HG03469 (cell line): ENCODE results near the gene TNNI2.
A peak's percentile ranks its signal among the peaks of the same experiment; 100 is the strongest.

Experiments
- ATAC-seq: cut with Tn5 transposase; IDR thresholded peaks from one replicate; pipeline ENCODE4 v1.9.1; 2021; ENCODE audit warnings: mild to moderate bottlenecking, moderate library complexity, moderate number of reproducible peaks; ENCODE audit not compliant: unreplicated experiment

Gene TNNI2

DNA sequence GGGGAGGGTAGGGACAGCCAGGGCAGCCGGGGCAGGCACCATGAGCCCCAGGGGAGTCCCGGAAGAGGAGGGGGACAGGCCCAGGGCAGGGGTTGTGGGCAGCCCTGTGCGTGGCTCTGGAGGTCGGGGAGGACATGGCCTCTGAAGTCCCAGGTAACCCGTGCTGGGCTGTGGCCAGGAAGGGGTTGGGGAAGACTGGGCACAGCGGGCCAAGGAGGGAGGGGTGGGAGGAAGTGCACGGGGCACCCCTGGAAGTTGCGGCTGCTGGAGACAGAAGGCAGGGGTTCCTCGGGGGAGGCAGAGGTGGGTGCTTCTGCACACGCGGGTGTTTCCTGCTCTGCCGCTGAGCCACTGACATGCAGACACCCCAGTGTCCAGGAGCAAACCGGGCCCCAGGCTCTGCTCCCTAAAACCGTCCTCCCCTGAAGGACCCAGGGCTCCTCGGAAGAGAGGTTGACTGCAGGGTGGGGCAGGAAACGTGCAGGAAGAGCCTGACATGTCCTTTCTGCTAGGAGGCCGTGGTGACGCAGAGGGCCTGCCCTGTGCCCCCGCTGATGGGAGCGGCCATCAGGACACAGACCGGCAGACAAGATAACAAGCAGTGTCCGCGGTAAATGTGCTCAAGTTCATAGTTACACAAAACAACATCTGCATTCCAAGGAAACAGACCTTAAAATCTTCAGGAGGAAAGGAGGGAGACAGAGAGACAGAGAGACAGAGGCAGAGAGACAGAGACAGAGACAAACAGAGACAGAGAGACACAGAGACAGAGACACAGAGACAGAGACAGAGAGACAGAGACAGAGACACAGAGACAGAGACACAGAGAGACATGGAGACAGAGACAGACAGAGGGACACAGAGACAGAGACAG lies 5.7 kb downstream of the TNNI2 start:
- ATAC-seq: no peak

DNA sequence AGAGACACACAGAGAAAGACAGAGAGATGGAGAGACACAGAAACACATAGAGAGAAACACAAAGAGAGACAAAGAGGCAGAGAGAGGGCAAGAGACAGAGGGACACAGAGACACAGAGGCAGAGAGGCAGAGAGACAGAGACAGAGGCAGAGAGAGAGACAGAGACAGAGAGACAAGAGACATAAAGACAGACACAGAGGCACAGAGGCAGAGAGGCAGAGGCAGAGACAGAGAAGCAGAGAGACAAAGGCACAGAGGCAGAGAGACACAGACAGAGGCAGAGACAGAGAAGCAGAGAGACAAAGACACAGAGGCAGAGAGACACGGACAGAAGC lies 6.3 kb downstream of the TNNI2 start:
- no peak for ATAC-seq

DNA sequence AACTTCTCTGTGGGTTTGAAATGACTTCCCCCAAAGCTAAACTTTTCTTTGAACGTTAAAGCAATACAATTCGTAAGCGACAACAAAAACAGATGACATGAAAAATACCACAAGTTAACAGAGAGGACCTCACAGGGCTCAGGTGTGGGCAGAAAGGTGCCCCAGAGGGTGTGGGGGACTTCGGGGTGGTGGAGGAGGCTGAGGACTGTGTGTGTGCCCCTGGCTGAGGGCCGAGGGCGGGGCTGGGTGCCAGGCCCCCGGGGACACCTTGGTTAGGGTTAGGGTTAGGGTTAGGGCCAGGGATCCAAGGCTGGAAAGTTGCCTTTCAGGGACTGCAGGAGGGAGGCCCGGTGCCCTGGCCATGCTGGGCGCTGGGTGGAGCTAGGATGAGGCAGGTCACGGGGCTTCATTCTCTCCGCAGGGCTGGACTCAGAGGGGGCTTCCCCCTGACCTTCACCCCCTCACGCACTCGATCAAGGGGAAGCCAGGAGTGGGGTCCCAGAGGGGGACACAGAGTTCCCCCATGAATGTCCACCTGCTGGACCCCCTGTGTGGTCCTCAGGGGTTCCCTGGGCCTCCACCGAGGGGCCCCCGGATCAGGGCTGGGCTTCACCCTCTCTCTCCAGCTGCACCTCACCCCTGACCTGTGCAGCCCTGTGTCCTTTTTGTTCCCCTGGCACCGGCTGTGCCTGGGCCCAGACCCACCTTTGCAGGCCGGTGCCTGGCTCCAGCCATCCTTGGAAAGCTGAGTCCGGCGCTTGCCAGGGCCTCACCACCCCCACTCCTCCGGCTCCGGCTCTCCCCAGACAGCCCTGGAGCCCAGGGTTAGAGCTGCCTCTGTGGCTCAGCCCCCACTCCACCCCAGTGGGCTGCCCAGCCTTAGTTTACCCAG lies 7.0 kb downstream of the TNNI2 start:
- no peak for ATAC-seq

DNA sequence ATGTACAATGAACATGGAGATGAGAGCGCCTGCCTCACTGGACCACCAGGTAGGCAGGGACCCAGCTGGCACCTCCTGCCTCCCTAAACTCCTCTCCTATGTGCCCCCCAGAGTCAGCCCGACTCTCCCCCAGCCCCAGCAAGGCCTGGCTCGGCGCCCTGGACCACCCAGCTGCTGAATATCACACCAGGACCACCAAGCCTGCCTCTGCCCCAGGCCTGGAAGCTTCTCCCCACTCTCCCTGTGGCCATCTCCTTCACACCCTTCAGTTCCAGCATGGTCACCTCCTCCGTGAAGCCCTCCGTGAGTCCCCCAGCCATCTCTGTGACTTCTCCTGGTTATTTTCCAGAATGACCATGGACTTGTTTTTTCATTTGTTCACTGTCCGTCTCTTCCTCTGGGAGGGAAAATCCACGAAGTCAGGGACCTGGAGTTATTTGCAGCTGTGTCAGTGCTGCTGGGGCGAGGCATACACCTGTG lies 7.7 kb downstream of the TNNI2 start:
- no peak for ATAC-seq

DNA sequence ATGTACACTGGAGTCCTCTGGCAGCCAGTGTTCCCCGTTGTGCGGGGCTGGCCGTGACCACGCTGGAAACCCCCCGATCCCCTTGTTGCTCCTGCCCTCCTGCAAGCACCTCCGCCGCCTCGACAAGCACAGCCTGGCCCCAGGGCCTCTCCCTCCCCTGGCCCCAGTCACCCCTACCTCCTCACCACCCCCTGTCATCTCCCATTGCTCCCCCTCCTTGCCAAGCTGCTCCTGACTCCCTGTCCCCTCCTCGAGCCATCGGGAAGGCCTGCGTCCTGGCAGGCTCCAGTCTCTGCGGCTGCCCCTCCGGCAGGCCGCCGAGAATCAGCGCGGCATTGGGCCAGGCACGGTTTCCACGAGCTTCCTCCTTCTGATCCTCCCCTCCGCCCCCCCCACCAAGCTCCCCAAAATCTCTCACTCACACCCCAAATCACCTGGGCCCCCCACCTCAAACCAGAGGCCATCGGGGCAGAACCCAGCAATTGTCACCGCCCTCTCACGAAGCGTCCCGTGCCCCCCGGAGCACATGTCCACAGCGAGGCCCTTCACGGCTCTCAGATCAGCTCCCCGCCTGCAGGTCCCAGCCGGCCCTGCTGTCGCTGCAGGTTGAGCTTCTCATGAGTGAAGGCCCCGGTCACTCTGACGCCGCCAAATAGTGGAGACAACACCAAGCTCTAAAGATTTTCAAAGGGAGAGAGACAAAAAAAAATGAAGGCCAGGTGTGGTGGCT lies 8.4 kb downstream of the TNNI2 start:
- ATAC-seq: no peak

DNA sequence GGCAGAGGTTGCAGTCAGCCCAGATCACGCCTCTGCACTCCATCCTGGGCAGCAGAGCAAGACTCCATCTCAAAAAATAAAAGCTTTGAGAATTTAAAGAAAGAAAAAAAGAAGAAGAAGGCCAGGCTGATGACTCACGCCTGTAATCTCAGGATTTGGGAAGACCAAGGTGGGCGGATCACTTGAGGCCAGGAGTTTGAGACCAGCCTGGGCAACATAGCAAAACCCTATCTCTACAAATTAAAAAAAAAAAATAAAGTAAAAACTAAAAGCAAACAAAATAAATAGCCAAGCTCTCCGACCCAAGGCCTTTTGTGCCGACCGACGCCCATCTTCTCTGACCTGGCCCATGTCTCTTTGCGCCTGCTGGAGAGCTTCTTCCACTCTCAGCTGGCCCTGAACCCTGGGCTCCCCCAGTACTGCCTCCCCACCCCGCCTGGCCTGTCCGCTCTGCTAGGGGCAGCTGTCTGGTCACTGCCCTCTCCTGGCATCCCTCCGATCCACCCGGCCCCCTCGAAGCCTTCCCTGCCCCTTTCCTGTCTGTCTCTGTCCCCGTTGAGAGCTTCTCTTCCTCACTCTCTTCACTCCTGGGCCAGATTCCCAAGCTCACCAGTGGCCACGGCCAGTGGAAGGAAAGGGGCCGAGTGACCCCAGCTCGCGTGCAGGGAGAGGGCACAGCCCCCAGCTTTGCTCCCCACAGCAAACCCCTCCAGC lies 9.3 kb downstream of the TNNI2 start:
- no peak for ATAC-seq

DNA sequence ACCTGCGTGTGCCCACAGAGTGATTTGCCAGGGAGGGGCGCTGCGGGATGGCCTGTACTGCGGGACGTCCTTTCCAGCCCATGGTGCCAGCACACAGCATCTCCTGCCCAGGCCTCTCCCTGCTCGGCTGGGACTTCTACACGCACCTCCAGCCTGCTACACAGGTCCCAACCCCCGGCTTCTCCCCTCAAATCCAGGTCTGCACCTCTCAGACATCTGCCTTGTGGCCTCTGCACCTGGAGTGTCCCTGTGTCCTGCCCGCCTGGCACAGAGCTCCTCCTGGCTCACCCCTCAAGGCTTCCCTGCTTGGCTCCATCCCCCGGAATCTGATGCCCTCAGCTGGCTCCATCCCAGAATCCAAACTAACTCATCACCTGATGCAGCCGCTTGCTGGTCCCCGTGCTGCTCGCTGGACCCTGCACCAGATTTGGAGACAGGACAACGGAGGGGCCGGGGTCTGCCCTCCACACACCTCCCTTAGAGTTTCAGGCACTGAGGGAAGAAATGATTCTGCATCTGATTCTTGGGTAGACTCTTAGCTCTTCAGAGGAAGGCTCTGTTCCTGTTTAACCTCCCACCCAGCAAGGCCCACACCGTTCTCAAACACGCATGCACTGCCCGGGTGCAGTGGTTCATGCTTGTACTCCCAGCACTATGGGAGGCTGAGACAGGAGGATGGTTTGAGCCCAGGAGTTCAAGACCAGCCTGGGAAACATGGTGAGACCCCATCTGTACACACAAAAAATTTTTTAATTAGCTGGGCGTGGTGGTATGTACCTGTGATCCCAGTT lies 10.1 kb downstream of the TNNI2 start:
- no peak for ATAC-seq

DNA sequence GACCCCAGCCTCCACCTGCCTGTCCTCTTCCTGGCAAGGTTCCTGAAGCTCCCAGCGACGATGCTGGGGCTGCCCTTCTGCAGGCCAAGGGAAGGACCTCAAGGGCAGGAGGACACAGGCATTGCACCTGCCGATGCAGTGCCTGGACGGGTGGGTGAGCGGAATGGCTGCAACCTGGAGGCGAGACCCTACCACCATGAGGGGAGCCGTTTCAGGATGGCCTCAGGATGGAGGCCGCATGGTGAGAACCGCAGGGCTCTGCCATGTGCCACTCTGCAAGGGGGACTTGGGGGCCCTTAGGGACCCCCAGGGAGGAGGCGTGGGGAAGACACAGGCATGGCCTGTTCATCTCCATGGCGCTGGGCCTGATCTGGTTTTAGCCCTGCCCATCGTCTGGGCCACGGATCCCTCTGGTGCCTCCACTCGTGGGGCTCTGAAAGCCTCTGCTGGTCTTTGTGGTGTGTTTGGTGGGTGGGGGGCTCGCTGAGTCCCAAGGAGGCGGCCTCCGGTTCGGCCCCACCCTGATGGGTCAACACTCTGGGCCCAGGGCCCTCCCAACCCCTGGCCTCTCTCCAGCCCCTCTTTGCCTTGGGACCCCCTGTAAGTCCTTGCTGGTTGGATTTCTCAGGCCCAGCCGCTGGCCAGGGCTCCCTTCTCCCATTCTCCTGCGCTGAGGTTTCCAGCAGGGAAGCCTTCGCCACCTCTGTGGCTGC lies 12.8 kb downstream of the TNNI2 start:
- no peak for ATAC-seq

DNA sequence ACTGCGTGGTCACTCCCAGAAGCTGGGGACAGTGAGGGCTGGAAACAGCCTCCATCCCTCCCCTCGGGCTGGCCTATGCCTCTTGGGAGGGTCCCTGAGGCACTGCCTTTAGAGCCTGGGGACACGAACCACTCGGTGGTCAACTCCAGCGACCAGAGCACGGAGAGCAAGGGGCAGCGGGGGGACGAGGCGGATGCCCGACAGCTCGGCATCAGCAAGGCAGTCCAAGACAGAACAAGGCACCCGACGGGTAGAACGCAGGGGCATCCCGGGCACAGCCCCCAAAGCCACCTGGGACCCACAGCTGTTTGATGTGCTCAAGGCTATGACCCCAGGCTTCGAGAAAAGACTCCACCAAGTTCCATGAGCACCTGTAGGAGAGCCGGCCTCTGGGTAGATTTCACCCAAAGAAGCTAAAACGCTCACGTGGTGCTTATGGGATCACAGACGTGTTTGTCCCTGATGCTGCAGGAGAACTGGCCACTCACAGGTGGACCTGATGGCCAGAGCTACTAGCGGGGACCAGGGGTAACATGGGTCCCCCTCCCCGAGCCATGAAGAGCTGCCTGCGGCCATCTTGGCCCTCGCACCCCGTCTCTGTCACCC lies 13.6 kb downstream of the TNNI2 start:
- peak; percentile 0 for ATAC-seq

DNA sequence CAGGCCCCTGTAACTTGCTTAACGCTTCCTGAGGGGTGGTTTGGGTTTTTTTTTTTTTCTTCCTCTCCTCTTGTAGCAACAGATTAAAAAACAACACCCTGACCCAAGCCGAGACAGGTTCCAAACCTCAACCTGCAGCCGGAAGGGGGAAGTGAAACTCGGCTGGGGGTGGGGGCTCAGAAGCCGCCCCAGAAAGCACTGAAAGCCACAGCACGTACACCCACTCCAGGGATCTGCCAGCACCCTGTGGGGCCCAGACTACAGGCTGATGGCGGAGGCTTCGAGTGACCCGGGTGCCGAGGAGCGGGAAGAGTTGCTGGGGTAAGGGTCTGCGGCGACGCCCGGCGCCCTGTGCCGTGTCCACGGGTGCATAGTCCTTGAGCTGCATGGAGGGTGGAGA lies 14.1 kb downstream of the TNNI2 start, which contains the start of gene LSP1:
TSS of gene LSP1 (plus strand) at position 208 of the 400 bp plus-strand sequence. CDS start at position 269, 61 bp downstream.
- ATAC-seq: peak; percentile 22

DNA sequence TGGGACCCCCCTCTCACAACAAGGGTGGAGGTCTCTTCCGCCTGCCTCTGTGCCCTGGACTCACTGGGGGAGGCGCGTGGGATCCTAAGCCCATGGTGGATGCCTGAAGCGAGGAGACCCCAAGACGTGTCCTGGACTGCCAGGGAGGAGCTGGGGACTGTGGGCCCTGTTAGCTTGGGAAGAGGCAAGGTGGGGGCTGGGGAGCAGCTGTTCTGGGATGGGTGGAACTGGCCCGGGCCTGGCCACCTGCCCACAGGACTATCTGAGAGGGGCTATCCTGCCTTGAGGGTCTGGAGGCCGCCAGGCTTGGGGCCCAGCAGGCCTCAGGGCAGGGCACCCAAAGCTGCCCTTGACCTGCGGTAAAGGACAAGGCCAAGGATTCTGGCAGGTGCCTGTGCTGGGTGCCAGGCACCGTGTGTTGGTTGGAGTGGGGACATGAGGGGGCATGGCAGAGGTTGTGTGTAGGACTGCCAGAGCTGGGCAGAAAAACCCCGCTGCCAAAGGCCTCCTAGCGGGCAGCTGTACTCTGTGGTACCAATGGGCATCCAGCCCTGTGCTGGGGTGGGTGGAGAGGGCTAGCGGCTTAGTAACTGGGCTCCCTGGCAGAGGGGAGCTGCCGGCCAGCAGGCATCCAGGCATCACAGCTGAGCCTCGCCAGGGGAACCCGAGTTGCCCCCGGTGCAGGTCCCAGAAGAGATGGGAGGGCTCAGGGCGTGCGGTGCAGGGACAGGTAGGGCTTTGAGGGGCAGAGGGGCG lies 14.8 kb downstream of the TNNI2 start:
- ATAC-seq: no peak

DNA sequence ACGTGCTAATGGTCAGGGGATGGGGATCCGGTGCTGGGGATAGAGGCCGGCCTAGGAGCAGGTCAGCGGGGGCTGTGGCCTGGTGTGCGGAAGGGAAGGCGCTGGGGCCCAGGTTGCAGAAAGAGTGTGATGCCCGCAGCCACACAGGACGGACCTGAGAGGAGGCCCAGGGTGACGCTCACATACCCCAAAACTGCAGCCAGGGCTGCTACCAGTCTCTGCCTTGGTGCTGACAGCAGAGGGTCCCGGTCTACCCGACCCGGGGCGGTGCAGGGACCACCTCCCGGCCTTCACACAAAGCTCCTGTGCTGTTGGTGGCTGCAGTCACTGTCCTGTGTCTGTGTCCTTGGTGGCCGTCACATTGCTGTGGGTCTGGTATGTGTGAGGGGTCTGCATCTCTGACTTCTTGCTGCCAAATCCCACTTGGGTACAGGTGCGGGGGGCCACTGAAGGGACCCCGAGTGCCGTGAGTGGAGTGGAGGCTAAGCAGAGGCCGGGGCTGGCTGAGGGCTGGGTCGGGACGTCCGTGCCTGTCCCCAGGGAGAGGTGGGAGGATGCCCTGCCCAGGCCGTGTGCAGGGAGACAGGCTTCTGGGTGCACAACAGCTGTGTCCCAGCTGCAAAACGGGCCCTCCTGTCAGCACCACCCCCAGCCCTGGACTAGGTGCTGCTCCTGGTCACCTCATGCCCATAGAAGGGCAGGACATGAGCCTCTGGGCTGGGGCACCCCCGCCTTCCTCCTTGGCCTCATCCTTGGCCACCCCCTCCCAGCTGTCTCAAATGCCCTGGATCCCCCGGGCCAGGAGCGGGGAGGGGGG lies 15.6 kb downstream of the TNNI2 start:
- no peak for ATAC-seq

DNA sequence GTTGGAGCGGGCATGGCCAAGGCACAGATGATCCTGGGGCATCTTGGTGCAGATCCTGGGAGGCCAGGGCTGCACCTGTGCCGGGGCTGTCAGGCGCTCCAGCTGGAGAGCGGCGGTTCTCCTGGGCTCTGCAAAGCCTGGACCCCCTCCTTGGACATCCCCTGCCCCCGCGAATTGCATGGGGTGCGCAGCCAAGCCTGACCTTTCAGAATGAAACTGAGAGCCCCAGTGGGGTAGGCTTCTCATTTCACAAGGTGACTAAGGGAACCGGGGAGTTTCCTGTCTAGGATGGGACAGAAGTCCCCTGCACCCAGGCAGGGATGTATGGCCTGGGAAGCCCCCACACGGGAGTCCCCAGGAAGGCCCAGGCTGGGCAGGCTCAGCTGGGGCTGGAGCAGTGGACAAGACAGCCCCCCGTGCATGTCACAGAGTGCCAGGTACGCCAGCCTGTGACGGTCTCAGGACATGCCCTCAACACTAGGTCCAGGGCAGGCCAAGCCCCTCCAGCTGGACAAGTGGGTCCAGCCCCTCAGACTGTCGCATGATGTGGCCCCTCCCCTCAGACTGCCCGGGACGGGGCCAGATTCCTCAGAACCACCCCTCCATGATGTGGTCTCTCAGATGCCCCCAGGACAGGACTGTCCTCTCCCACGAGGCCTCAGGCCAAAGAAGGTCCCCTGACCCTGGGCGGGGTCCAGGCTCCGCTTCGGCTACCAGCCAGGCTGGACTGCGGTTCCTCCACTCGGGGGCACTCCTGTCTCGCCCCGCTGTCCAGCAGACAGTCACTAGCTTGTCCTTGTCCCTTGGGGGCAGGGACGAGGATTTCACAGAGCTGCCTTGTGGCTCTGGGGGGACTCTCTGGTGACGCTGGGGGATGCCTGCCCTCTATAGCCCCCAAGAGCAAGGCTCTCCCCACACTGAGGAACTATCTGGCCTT lies 16.4 kb downstream of the TNNI2 start:
- ATAC-seq: no peak

DNA sequence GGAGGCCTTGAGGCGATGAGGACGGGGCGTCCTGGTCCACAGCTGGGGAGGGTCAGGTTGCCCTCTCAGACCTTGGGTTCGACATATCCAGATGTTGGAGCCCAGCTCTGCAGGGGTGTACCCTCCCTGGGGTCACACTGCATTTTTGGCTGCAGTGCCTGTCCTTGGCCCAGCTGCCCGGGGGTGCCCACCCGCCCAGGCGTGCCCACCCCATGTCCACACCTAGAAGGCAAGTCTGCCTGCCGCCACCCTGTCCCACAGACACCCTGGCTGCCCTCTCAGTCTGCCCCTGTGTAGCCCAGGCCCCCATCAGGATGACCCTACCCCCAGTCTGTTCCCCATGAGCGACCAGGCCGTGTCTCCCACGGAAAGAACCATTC lies 17.1 kb downstream of the TNNI2 start:
- ATAC-seq: no peak

DNA sequence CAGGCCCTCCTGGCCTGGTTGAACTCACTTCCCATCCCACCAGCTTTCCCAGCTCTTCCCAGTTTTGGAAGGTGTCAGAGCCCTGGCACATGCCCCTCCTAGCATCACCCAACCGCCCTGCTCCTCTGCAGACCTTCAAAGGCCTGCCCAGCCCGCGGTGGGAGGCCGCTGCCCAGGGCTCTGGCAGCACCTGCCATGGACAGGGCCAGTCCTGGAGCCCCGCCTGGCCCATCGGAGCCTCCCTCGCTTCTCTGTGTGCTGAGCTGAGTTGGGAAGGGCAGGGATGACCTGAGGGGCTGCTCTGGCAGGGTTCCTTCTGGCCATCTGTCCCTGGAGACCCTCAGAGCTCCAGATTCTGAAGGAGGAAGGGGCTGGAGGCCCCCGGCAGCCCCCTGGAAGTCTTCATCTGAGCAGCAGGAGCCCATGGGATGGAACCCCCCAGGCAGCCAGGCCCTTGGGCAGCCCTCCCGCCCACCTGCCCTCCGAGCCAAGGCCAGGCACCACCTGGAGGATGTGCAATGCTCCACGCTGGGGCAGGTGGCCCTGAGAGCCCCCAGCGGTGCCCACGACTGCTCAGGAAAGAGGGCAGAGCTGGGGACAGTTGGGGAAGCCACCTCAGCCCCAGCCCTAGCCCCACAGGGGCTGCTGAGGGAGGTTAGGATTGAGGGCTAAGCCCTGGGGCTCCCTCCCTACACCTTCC lies 17.7 kb downstream of the TNNI2 start:
- no peak for ATAC-seq
